Caki2 (cell line): ENCODE results near the gene CBS. TPM values are rescaled to one million over a fixed set of nuclear protein-coding genes. Genes with fewer than 3 reads are reported as not detected.
"Not testable (repeated sequence)": the region's sequence is repeated elsewhere in the genome, so short reads cannot be mapped to it uniquely, and the experiment has no call there.

Experiments
- DNase-seq: peaks from one replicate; pipeline ENCODE4 v3.0.0-alpha.2; 2015; ENCODE audit warnings: low read depth
- in situ Hi-C: cut with HindIII; loops from 2 replicates; pipeline ENCODE4 v1.10.0; 2016; ENCODE audit warnings: low sequenced_read_pairs, low pct_unique_long_range_greater_than_20kb, mixed read lengths
- total RNA-seq: library from RNA; depleted of rRNA; stranded (reverse); fragments of >200 nt; shearing (Covaris generic); gene quantifications from 2 replicates; pipeline ENCODE4 v1.2.3, GENCODE V29; 2014; ENCODE audit warnings: low replicate concordance; rRNA removed

The CBS gene
- total RNA-seq, 1 experiment from 2014 or later: 32.8 TPM

DNA sequence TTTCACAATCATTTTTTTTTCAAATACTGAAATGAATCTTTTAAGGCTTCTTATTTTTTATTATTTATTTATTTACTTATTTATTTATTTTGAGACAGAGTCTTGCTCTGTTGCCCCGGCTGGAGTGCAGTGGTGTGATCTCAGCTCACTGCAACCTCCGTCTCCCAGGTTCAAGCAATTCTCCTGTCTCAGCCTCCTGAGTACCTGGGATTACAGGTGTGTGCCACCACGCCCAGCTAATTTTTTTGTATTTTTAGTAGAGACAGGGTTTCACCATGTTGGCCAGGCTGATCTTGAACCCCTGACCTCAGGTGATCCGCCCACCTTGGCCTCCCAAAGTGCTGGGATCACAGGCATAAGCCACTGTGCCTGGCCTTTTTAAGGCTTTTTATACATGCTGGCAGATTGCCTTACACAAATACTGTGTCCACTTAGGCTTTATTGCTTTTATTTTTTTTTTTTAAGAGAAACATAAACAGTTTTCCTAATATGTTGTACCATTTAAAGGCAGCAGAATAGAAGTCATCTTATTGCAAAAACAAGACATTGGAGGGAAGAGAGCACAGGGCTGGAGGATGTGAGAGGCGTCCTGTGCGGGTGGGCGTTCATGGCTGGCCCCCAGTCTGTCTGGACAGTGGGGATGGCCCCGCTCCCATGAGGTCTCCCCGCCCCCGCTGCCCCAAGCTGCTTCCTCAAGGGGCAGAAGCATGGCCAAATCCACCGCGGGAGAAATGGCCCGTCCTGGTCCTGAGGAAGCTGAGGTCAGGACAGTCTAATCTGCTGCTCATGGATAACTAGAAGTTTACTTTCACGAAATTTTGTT, 69.4 kb downstream of the CBS start:
- DNase-seq, in situ Hi-C loops: not testable (repeated sequence)

GRCh38 chr21:43005635-43006034, 70.0 kb downstream of the CBS start:
- DNase-seq: no peak
- in situ Hi-C loops: no loop called here

- in situ Hi-C loops: no loop called here
Observed at GRCh38 chr21:43004926-43005325, 70.7 kb downstream of the CBS start.

More at GRCh38 chr21:43004926-43005325, 70.7 kb downstream of the CBS start:
- DNase-seq: no peak

Other genes with a start within 250 kb of the CBS start
- gene WDR4, start 196.3 kb downstream of the CBS start, total RNA-seq: 34.3 and 36.8 TPM in 2 replicates
- 36.1 and 40.7 TPM in 2 replicates for gene NDUFV3, start 182.5 kb downstream of the CBS start, total RNA-seq
- not detected in 2 replicates for gene ERVH48-1, start 150.2 kb downstream of the CBS start, total RNA-seq
- gene PKNOX1, start 101.3 kb downstream of the CBS start, total RNA-seq: 25.2 and 41.5 TPM in 2 replicates
- gene U2AF1, start 31.7 kb upstream of the CBS start, total RNA-seq: 127 and 207 TPM in 2 replicates
- gene CRYAA, start 93.2 kb upstream of the CBS start, total RNA-seq: not detected in 2 replicates